ENCODE data around the gene KDM4B.

The KDM4B gene

DNA sequence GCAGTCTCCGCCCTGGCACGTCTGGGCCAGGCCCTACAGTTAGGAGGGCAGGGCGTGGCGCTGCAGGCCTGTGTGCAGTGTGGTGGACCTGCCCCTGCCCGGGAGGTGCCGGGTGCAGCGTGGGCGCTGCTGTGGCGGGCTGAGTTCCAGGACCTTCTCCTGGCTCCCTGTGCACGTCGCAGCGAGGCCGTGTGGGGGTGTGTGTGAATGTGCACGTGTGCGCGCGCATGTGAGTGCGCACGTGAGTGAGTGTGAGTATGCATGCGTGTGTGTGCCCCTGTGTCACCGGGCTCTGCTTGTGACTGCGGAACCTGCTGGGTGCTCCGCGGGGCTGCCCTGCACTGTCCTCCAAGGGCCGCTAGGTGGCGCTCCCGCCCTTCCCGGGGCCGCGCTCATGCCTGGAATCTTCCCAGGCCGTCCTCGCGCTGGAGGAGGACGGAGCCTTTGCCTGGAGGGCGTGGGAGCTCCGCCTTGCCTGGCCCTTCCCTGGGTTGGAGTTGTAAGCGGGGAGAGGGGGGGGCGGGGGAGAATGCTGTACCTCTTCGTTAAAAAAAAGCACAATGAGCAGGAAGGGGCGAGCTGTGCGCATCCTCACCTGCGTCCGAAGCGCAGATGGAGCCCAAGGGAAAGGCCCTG, 79.3 kb downstream of the KDM4B start:
- peaks cover 10% of the 10 kb centered on the region for H3K4me1 ChIP-seq
- H3K9me3 ChIP-seq, result no peaks in the 10 kb centered on the region
- TF ChIP-seq, protein P1, sequence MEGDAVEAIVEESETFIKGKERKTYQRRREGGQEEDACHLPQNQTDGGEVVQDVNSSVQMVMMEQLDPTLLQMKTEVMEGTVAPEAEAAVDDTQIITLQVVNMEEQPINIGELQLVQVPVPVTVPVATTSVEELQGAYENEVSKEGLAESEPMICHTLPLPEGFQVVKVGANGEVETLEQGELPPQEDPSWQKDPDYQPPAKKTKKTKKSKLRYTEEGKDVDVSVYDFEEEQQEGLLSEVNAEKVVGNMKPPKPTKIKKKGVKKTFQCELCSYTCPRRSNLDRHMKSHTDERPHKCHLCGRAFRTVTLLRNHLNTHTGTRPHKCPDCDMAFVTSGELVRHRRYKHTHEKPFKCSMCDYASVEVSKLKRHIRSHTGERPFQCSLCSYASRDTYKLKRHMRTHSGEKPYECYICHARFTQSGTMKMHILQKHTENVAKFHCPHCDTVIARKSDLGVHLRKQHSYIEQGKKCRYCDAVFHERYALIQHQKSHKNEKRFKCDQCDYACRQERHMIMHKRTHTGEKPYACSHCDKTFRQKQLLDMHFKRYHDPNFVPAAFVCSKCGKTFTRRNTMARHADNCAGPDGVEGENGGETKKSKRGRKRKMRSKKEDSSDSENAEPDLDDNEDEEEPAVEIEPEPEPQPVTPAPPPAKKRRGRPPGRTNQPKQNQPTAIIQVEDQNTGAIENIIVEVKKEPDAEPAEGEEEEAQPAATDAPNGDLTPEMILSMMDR (IDR thresholded peaks at IDR 0.05; ENCODE audit: low read depth, low read length), result peak; percentile 88
- no peaks in the 10 kb centered on the region for H3K27me3 ChIP-seq
- no peak overlapping the region for H3K4me3 ChIP-seq (ENCODE audit: low read depth, low read length)
- H3K36me3 ChIP-seq, result peaks cover 4% of the 10 kb centered on the region; the same call in 1 of the 2 replicates
- peak; percentile 82 for DNase-seq

DNA sequence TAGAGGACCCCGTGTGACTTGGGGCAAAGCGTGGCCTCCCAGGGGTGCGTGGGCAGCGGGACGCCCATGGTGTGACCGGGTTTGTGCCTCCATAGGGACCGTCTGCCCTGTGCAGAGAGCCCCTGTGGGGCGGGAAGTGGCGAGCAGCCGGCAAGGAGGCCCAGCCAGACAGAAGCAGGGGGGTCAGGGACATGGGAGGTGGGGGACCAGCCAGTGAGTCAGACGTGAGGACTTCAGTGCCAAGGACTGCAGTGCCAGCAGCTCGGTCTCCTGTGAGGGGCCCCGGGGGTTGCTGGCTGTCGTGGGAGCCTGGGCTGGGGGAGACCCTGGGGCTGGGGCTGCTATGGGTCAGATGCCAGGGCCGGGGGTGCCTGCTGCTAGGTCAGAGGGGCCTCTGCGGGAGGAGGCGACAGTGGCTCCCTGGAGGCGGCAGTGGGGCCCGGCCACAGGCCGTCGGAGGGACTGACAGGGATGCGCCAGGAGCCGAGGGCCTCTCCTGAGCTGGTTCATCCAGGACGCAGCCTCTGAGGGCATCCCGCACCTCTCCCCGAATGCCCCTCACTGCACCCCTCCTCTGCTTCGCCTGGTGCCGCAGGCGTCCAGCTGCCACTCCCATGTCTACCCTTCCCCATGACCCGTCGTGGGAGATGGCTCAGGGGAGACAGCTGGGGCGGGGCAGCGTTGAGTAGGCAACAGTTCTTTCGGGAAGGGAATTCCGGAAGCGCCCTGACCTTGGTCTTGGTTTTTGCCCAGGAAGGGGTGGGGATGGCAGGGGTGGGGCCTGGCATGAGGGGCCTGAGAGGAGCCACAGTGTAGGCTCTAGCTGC, 80.0 kb downstream of the KDM4B start:
- Histone ChIP-seq H3K36me3 (peaks cover 7% of the 10 kb centered on the region), H3K4me3 (ENCODE audit: low read depth, low read length) (no peak overlapping the region)

DNA sequence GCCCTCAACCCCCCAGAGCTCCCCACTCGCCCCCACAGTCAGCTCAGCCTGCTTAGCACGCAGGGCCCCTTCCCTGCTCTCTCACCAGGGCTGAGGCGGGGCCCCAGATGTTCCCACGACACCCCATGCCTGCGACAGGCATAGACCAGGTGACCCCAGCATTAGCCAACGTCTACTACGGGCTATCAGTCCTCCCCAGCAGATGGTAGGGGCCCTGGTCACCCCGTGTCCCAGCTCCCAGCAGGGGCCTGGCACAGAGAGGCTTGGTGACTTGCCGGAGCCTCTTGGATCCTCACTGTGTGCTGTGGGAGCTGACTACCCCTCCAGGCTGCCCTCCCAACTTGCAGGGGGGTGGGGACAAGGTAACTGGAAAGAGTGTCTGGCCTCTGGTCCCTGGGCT, 80.6 kb downstream of the KDM4B start:
- Histone ChIP-seq H3K27me3 (no peaks in the 10 kb centered on the region), H3K9me3 (no peaks in the 10 kb centered on the region), H3K4me3 (ENCODE audit: low read depth, low read length) (no peak overlapping the region), H3K4me1 (peaks cover 10% of the 10 kb centered on the region), H3K36me3 (peaks cover 13% of the 10 kb centered on the region)
- TF ChIP-seq, protein P1 (IDR thresholded peaks at IDR 0.05; ENCODE audit: low read depth, low read length), result no peak
- DNase-seq, result no peak

More for the DNA sequence above, 80.0 kb downstream of the KDM4B start:
- no peak for DNase-seq
- TF ChIP-seq, protein P1 (IDR thresholded peaks at IDR 0.05; ENCODE audit: low read depth, low read length), result no peak
- H3K4me1 ChIP-seq, result peaks cover 10% of the 10 kb centered on the region
- no peaks in the 10 kb centered on the region for H3K9me3 ChIP-seq
- H3K27me3 ChIP-seq, result no peaks in the 10 kb centered on the region

DNA sequence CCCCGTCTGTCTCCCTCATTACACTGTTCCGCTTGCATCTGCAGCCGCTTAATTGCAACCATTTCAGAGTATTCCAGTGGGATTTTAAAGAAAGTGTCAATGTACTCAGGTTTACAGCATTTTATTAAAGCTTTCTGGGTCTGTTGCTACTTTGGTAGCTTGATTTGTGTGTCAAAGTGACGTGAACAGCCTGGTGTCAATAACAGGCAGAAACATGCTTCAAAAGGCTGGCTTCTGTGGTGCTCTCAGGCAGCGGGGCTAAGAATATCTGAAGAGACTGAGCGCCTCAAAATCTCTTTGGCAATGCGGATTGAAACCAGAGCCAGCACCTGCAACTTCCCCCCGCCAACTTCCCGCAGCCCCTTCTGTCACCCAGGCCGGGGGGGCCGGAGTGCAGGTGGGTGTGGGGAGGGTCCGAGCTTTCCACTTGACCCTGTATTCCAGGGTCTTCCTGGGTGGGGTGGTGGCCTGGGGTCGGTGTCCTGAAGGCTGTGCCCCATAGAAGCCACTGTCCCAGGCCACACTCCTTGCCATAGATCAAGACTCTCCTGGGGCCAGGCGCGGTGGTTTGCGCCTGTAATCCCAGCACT, 81.2 kb downstream of the KDM4B start:
- Histone ChIP-seq H3K27me3 (no peaks in the 10 kb centered on the region), H3K36me3 (peaks cover 15% of the 10 kb centered on the region), H3K4me3 (ENCODE audit: low read depth, low read length) (no peak overlapping the region), H3K4me1 (peaks cover 10% of the 10 kb centered on the region), H3K9me3 (no peaks in the 10 kb centered on the region)
- TF ChIP-seq, protein P1 (IDR thresholded peaks at IDR 0.05; ENCODE audit: low read depth, low read length), result no peak
- DNase-seq, result no peak

DNA sequence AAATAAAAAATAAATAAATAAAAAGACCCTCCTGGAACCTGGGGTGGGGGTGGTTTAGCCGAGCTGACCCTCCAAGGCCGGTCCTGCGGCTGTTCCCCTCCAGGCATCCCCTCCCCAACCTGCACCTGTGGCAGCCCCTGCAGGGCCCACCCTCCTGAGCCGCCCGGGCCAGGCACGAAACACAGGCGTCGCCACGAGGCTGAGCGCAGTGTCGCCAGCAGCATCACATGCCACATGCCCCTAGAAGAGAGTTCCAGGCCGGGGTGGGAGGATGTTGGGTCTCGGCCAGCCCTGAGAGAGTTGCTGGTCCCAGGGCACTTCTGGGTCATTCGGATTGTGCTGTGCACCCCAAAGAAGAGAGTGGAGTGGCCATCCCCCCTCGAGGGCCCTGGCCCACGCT, 82.0 kb downstream of the KDM4B start:
- Histone ChIP-seq H3K9me3 (no peaks in the 10 kb centered on the region), H3K36me3 (peaks cover 15% of the 10 kb centered on the region), H3K27me3 (no peaks in the 10 kb centered on the region), H3K4me3 (ENCODE audit: low read depth, low read length) (no peak overlapping the region), H3K4me1 (peaks cover 10% of the 10 kb centered on the region)
- DNase-seq, result no peak
- TF ChIP-seq, protein P1 (IDR thresholded peaks at IDR 0.05; ENCODE audit: low read depth, low read length), result no peak

All from BE2C (cell line).